Neural cell (in vitro differentiated cells): ENCODE data around the gene SH3RF3. TPM values are rescaled to one million over a fixed set of nuclear protein-coding genes. Genes with fewer than 3 reads are reported as not detected.

Experiments used
- H2AFZ ChIP-seq: fragments of 200-600, 300-800 bp; sonication (generic), shearing (Covaris generic); 2 replicates; pipeline ENCODE4 v1.6.0; 2014; ENCODE audit warnings: low read depth, mild to moderate bottlenecking, antibody characterized with exemption, low read length, moderate library complexity
- H3F3A ChIP-seq: fragments of 200-600 bp; shearing (Covaris generic); 2 replicates; pipeline ENCODE4 v1.6.1; 2016; ENCODE audit warnings: mild to moderate bottlenecking, moderate library complexity, mixed read lengths, antibody characterized with exemption, low read length; ENCODE audit not compliant: insufficient read depth, poor library complexity, severe bottlenecking
- H3K27ac ChIP-seq: fragments of 200-600, 300-800 bp; sonication (generic), shearing (Covaris generic); 2 replicates; pipeline ENCODE4 v1.5.1; 2014; ENCODE audit warnings: mild to moderate bottlenecking, low read length, moderate library complexity
- H3K27me3 ChIP-seq: fragments of 300-800, 200-600 bp; sonication (generic), shearing (Covaris generic); 2 replicates; pipeline ENCODE4 v1.6.0; 2014; ENCODE audit warnings: mild to moderate bottlenecking, low read depth, low read length, moderate library complexity; ENCODE audit not compliant: insufficient read depth
- H3K36me3 ChIP-seq: fragments of 300-800, 200-600 bp; sonication (generic), shearing (Covaris generic); 2 replicates; pipeline ENCODE4 v1.5.1; 2014; ENCODE audit warnings: mild to moderate bottlenecking, antibody characterized with exemption, low read length, moderate library complexity; ENCODE audit not compliant: insufficient read depth
- H3K4me2 ChIP-seq: fragments of 300-800, 200-600 bp; sonication (generic), shearing (Covaris generic); 2 replicates; pipeline ENCODE4 v1.6.0; 2014; ENCODE audit warnings: mild to moderate bottlenecking, low read length
- H3K4me3 ChIP-seq: fragments of 300-800, 200-600 bp; sonication (generic), shearing (Covaris generic); 2 replicates; pipeline ENCODE4 v1.5.1; 2014; ENCODE audit warnings: mild to moderate bottlenecking, low read length, moderate library complexity
- H3K79me2 ChIP-seq: fragments of 200-600 bp; shearing (Covaris generic); replicated peaks from 2 replicates; pipeline ENCODE4 v1.6.0; 2014; ENCODE audit warnings: mild to moderate bottlenecking, low read length, moderate library complexity; ENCODE audit not compliant: insufficient read depth
- H3K9ac ChIP-seq: fragments of 300-800, 200-600 bp; sonication (generic), shearing (Covaris generic); 2 replicates; pipeline ENCODE4 v1.6.1; 2016; ENCODE audit warnings: mild to moderate bottlenecking, low read length, mixed read lengths
- H3K9me2 ChIP-seq: fragments of 200-600 bp; shearing (Covaris generic); 2 replicates; pipeline ENCODE4 v1.6.1; 2016; ENCODE audit warnings: mild to moderate bottlenecking, low read length, mixed read lengths; ENCODE audit not compliant: insufficient read depth
- H3K9me3 ChIP-seq: fragments of 200-600, 300-800 bp; sonication (generic), shearing (Covaris generic); 2 replicates; pipeline ENCODE4 v1.6.1; 2016; ENCODE audit warnings: mild to moderate bottlenecking, mixed run types, low read length, moderate library complexity, mixed read lengths
- H4K20me1 ChIP-seq: fragments of 200-600 bp; shearing (Covaris generic); 2 replicates; pipeline ENCODE4 v1.6.1; 2016; ENCODE audit warnings: mild to moderate bottlenecking, mixed run types; ENCODE audit not compliant: insufficient read depth
- EP300 ChIP-seq: fragments of 450-650 bp; conservative IDR thresholded peaks from 2 replicates; pipeline ENCODE4 v1.6.1; 2014; ENCODE audit warnings: antibody characterized with exemption, mild to moderate bottlenecking, moderate library complexity; ENCODE audit not compliant: poor library complexity, severe bottlenecking
- EZH2 ChIP-seq: fragments of 200-600, 300-800 bp; shearing (Covaris generic), sonication (generic); IDR thresholded peaks from 2 replicates; pipeline ENCODE4 v1.6.1; 2014; ENCODE audit warnings: antibody characterized with exemption, low read length, borderline replicate concordance, mild to moderate bottlenecking; ENCODE audit not compliant: insufficient read depth, poor library complexity, severe bottlenecking
- MXI1 ChIP-seq: fragments of 450-650 bp; conservative IDR thresholded peaks from 2 replicates; pipeline ENCODE4 v1.6.1; 2014; ENCODE audit warnings: antibody characterized with exemption, mild to moderate bottlenecking; ENCODE audit not compliant: poor library complexity, severe bottlenecking
- POLR2AphosphoS5 ChIP-seq: IDR thresholded peaks from 2 replicates; pipeline ENCODE4 v1.6.1; 2012
- RAD21 ChIP-seq: fragments of 450-650 bp; conservative IDR thresholded peaks from 2 replicates; pipeline ENCODE4 v1.6.1; 2014; ENCODE audit warnings: antibody characterized with exemption, mild to moderate bottlenecking, moderate library complexity
- SMC3 ChIP-seq: fragments of 450-650 bp; conservative IDR thresholded peaks from 2 replicates; pipeline ENCODE4 v1.6.1; 2014; ENCODE audit warnings: antibody characterized with exemption, mild to moderate bottlenecking, moderate library complexity; ENCODE audit not compliant: poor library complexity
- TAF1 ChIP-seq: IDR thresholded peaks from 2 replicates; pipeline ENCODE4 v1.6.1; 2012; ENCODE audit warnings: low read depth
- polyA plus RNA-seq: library from polyadenylated mRNA; depleted of rRNA; stranded (reverse); fragments of >200 nt; gene quantifications from 2 replicates; pipeline ENCODE4 v1.2.3, GENCODE V29; 2014
- TF ChIP-seq, protein P1 (sequence below): IDR thresholded peaks from 2 replicates; pipeline ENCODE4 v1.6.1; 2012; ENCODE audit warnings: borderline replicate concordance
- TF ChIP-seq, protein P2 (sequence below): fragments of 450-650 bp; IDR thresholded peaks from 2 replicates; pipeline ENCODE4 v1.5.1; 2014; ENCODE audit warnings: antibody characterized with exemption, mild to moderate bottlenecking, moderate library complexity; ENCODE audit not compliant: poor library complexity, severe bottlenecking

The SH3RF3 gene
- polyA plus RNA-seq, 1 donor from 2014 or later, result 0.53 TPM

DNA sequence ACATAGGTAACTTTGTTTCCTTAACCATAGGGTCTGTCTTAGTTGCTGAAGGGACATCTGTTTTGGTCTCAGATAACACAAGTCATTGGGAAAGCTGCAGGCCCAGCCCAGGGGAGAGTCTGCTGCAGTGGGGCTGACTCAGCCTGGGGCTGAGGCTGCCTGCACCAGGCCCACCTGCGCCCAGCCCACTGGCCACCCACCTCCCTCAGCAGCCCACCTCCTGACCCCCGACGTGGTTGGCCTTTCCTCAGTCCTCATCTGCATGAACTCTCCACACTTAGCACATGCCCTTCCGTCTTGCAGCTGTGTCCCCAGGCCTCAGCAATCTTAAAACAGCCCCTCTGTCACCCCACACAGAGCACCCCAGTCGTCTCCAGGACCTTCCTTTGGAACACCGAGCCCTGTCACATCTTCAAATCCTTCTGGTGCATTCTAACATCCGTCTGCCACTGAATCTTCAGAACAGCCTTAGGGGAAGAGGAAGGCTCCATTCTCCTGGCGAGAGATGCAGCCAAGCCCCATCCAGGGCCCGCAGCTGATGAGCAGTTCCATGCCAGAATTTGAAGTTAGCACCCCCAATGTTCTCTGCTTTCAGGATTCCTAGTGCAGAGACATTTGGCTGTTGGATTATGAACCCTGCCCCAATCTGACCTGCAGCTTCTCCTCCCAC is 253.4 kb downstream of the SH3RF3 start:
- no peak overlapping the region for H3K9ac ChIP-seq
- H3F3A ChIP-seq, result no peaks in the 10 kb centered on the region
- H3K36me3 ChIP-seq, result no peaks in the 10 kb centered on the region
- H3K79me2 ChIP-seq, result no peaks in the 10 kb centered on the region
- H3K9me2 ChIP-seq, result no peaks in the 10 kb centered on the region
- H3K27ac ChIP-seq, result no peak overlapping the region
- no peaks in the 10 kb centered on the region for H3K9me3 ChIP-seq
- no peak overlapping the region for H3K4me3 ChIP-seq
- no peak overlapping the region for H2AFZ ChIP-seq
- no peaks in the 10 kb centered on the region for H3K27me3 ChIP-seq
- no peak overlapping the region for H3K4me2 ChIP-seq
- no peaks in the 10 kb centered on the region for H4K20me1 ChIP-seq
- TF ChIP-seq SMC3, result no peak
- TF ChIP-seq POLR2AphosphoS5, result no peak
- TF ChIP-seq, protein P1, sequence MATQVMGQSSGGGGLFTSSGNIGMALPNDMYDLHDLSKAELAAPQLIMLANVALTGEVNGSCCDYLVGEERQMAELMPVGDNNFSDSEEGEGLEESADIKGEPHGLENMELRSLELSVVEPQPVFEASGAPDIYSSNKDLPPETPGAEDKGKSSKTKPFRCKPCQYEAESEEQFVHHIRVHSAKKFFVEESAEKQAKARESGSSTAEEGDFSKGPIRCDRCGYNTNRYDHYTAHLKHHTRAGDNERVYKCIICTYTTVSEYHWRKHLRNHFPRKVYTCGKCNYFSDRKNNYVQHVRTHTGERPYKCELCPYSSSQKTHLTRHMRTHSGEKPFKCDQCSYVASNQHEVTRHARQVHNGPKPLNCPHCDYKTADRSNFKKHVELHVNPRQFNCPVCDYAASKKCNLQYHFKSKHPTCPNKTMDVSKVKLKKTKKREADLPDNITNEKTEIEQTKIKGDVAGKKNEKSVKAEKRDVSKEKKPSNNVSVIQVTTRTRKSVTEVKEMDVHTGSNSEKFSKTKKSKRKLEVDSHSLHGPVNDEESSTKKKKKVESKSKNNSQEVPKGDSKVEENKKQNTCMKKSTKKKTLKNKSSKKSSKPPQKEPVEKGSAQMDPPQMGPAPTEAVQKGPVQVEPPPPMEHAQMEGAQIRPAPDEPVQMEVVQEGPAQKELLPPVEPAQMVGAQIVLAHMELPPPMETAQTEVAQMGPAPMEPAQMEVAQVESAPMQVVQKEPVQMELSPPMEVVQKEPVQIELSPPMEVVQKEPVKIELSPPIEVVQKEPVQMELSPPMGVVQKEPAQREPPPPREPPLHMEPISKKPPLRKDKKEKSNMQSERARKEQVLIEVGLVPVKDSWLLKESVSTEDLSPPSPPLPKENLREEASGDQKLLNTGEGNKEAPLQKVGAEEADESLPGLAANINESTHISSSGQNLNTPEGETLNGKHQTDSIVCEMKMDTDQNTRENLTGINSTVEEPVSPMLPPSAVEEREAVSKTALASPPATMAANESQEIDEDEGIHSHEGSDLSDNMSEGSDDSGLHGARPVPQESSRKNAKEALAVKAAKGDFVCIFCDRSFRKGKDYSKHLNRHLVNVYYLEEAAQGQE, result no peak
- TF ChIP-seq RAD21, result no peak
- no peak for TF ChIP-seq TAF1
- TF ChIP-seq EZH2, result no peak
- TF ChIP-seq MXI1, result no peak
- no peak for TF ChIP-seq EP300
- TF ChIP-seq, protein P2, sequence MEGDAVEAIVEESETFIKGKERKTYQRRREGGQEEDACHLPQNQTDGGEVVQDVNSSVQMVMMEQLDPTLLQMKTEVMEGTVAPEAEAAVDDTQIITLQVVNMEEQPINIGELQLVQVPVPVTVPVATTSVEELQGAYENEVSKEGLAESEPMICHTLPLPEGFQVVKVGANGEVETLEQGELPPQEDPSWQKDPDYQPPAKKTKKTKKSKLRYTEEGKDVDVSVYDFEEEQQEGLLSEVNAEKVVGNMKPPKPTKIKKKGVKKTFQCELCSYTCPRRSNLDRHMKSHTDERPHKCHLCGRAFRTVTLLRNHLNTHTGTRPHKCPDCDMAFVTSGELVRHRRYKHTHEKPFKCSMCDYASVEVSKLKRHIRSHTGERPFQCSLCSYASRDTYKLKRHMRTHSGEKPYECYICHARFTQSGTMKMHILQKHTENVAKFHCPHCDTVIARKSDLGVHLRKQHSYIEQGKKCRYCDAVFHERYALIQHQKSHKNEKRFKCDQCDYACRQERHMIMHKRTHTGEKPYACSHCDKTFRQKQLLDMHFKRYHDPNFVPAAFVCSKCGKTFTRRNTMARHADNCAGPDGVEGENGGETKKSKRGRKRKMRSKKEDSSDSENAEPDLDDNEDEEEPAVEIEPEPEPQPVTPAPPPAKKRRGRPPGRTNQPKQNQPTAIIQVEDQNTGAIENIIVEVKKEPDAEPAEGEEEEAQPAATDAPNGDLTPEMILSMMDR, result no peak

DNA sequence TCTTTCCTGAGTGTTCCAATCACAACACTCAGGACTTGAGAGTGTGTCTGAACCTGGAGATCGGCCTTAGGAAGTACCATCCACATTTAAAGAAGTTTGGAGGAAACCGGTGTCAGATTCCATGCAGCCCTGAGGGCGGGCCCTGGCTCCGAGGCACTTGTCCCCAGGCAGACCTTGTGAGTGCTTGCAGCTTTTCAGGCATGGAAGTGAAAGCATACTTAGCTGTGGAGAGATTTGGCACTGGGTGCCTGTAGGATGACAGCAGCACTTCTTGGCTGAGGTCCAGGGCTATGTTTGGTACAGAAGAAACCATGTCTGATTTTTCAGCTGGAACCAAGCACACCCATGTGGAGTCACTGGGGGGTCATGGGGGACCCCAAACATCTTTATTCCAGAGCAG is 253.9 kb downstream of the SH3RF3 start:
- no peaks in the 10 kb centered on the region for H3F3A ChIP-seq
- H3K9me2 ChIP-seq, result no peaks in the 10 kb centered on the region
- no peak overlapping the region for H3K9ac ChIP-seq
- no peaks in the 10 kb centered on the region for H3K79me2 ChIP-seq
- TF ChIP-seq TAF1 (no peak), POLR2AphosphoS5 (no peak), SMC3 (no peak), RAD21 (no peak), EP300 (no peak), EZH2 (no peak), MXI1 (no peak)
- TF ChIP-seq, protein P2, result no peak
- TF ChIP-seq, protein P1, result no peak
- no peak overlapping the region for H3K4me2 ChIP-seq
- no peaks in the 10 kb centered on the region for H3K9me3 ChIP-seq
- H2AFZ ChIP-seq, result no peak overlapping the region
- no peaks in the 10 kb centered on the region for H4K20me1 ChIP-seq
- H3K27ac ChIP-seq, result no peak overlapping the region
- H3K27me3 ChIP-seq, result no peaks in the 10 kb centered on the region
- no peak overlapping the region for H3K4me3 ChIP-seq
- no peaks in the 10 kb centered on the region for H3K36me3 ChIP-seq
